MM.1S (cell line): ENCODE results near the gene LARP1B.

ENCODE experiments used
- DNase-seq: peaks from one replicate; pipeline ENCODE4 v3.0.0-alpha.2; 2015
- H2AFZ ChIP-seq: fragments of 300-600 bp; sonication (generic); 2 replicates; pipeline ENCODE4 v1.6.0; 2016; ENCODE audit warnings: antibody characterized with exemption, low read length
- H3F3A ChIP-seq: fragments of 300-600 bp; sonication (generic); 2 replicates; pipeline ENCODE4 v1.6.1; 2016; ENCODE audit warnings: mild to moderate bottlenecking, antibody characterized with exemption, low read length, moderate library complexity, mixed read lengths; ENCODE audit not compliant: insufficient read depth
- H3K27ac ChIP-seq: fragments of 300-600 bp; sonication (generic); 2 replicates; pipeline ENCODE4 v1.5.1; 2016; ENCODE audit warnings: mild to moderate bottlenecking, low read length
- H3K27me3 ChIP-seq: fragments of 300-600 bp; sonication (generic); replicated peaks from 2 replicates; pipeline ENCODE4 v1.6.0; 2016; ENCODE audit warnings: low read length; ENCODE audit not compliant: insufficient read depth
- H3K36me3 ChIP-seq: fragments of 300-600 bp; sonication (generic); replicated peaks from 2 replicates; pipeline ENCODE4 v1.6.1; 2016; ENCODE audit warnings: mild to moderate bottlenecking, low read length, mixed read lengths; ENCODE audit not compliant: insufficient read depth
- H3K4me1 ChIP-seq: fragments of 300-600 bp; sonication (generic); 2 replicates; pipeline ENCODE4 v1.6.1; 2016; ENCODE audit warnings: low read length, mixed read lengths
- H3K4me2 ChIP-seq: fragments of 300-600 bp; sonication (generic); 2 replicates; pipeline ENCODE4 v1.6.0; 2016; ENCODE audit warnings: low read depth, low read length
- H3K4me3 ChIP-seq: fragments of 300-600 bp; sonication (generic); 2 replicates; pipeline ENCODE4 v1.5.1; 2016; ENCODE audit warnings: low read length, mixed read lengths
- H3K79me2 ChIP-seq: fragments of 300-600 bp; sonication (generic); 2 replicates; pipeline ENCODE4 v1.6.1; 2016; ENCODE audit warnings: mixed run types, low read length, mixed read lengths
- H3K9ac ChIP-seq: fragments of 300-600 bp; sonication (generic); 2 replicates; pipeline ENCODE4 v1.6.1; 2016; ENCODE audit warnings: low read length, mixed read lengths
- H3K9me2 ChIP-seq: fragments of 300-600 bp; sonication (generic); replicated peaks from 2 replicates; pipeline ENCODE4 v1.6.1; 2016; ENCODE audit warnings: mild to moderate bottlenecking, low read length, mixed read lengths; ENCODE audit not compliant: insufficient read depth
- H3K9me3 ChIP-seq: fragments of 300-600 bp; sonication (generic); replicated peaks from 2 replicates; pipeline ENCODE4 v1.6.1; 2016; ENCODE audit warnings: mild to moderate bottlenecking, low read length, mixed read lengths; ENCODE audit not compliant: insufficient read depth
- H4K20me1 ChIP-seq: fragments of 300-600 bp; sonication (generic); 2 replicates; pipeline ENCODE4 v1.6.1; 2016; ENCODE audit warnings: mild to moderate bottlenecking, low read length, moderate library complexity, mixed read lengths; ENCODE audit not compliant: insufficient read depth
- EZH2 ChIP-seq: fragments of 300-600 bp; sonication (generic); optimal IDR thresholded peaks from 2 replicates; pipeline ENCODE3; 2017; ENCODE audit warnings: low read depth, mild to moderate bottlenecking, antibody characterized with exemption, low read length, mixed read lengths
- EZH2phosphoT487 ChIP-seq: fragments of 300-600 bp; sonication (generic); IDR thresholded peaks from 2 replicates; pipeline ENCODE4 v1.6.1; 2018; ENCODE audit warnings: antibody characterized with exemption, low read length
- TF ChIP-seq, protein P1 (sequence below): fragments of 300-600 bp; sonication (generic); IDR thresholded peaks from 2 replicates; pipeline ENCODE4 v1.5.1; 2016; ENCODE audit warnings: antibody characterized with exemption, low read length, mixed read lengths

LARP1B gene

DNA sequence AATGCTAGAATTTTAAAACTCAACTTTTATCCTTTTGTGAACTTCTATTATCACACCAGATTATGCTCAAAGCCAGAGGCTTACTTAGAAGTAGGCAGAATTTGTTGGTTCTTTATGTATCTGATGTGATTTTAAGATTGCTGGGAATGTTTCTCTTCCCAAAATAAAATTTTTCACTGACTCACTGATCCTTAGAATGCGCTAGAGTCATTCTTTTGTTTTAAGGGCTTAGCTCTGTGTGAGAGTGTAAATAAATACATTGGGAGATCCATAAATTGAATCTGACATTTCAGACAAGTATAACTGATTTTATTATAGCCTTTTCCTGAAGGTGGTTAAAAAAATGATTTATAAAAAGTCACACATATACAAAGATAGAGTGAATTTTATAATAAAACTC lies 101.3 kb downstream of the LARP1B start:
- TF ChIP-seq EZH2 = no peak
- TF ChIP-seq, protein P1, sequence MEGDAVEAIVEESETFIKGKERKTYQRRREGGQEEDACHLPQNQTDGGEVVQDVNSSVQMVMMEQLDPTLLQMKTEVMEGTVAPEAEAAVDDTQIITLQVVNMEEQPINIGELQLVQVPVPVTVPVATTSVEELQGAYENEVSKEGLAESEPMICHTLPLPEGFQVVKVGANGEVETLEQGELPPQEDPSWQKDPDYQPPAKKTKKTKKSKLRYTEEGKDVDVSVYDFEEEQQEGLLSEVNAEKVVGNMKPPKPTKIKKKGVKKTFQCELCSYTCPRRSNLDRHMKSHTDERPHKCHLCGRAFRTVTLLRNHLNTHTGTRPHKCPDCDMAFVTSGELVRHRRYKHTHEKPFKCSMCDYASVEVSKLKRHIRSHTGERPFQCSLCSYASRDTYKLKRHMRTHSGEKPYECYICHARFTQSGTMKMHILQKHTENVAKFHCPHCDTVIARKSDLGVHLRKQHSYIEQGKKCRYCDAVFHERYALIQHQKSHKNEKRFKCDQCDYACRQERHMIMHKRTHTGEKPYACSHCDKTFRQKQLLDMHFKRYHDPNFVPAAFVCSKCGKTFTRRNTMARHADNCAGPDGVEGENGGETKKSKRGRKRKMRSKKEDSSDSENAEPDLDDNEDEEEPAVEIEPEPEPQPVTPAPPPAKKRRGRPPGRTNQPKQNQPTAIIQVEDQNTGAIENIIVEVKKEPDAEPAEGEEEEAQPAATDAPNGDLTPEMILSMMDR = no peak
- TF ChIP-seq EZH2phosphoT487 = no peak
- no peak overlapping the region for H3K27ac ChIP-seq
- no peak overlapping the region for H3K4me3 ChIP-seq
- no peaks in the 10 kb centered on the region for H3K4me1 ChIP-seq
- H3F3A ChIP-seq = no peaks in the 10 kb centered on the region
- no peaks in the 10 kb centered on the region for H3K27me3 ChIP-seq
- no peak overlapping the region for H3K4me2 ChIP-seq
- DNase-seq = no peak
- no peaks in the 10 kb centered on the region for H4K20me1 ChIP-seq
- H3K79me2 ChIP-seq = no peaks in the 10 kb centered on the region
- no peak overlapping the region for H2AFZ ChIP-seq
- no peaks in the 10 kb centered on the region for H3K9me2 ChIP-seq
- no peaks in the 10 kb centered on the region for H3K9me3 ChIP-seq
- H3K36me3 ChIP-seq = no peaks in the 10 kb centered on the region; the same call in 1 of the 2 replicates
- no peak overlapping the region for H3K9ac ChIP-seq

DNA sequence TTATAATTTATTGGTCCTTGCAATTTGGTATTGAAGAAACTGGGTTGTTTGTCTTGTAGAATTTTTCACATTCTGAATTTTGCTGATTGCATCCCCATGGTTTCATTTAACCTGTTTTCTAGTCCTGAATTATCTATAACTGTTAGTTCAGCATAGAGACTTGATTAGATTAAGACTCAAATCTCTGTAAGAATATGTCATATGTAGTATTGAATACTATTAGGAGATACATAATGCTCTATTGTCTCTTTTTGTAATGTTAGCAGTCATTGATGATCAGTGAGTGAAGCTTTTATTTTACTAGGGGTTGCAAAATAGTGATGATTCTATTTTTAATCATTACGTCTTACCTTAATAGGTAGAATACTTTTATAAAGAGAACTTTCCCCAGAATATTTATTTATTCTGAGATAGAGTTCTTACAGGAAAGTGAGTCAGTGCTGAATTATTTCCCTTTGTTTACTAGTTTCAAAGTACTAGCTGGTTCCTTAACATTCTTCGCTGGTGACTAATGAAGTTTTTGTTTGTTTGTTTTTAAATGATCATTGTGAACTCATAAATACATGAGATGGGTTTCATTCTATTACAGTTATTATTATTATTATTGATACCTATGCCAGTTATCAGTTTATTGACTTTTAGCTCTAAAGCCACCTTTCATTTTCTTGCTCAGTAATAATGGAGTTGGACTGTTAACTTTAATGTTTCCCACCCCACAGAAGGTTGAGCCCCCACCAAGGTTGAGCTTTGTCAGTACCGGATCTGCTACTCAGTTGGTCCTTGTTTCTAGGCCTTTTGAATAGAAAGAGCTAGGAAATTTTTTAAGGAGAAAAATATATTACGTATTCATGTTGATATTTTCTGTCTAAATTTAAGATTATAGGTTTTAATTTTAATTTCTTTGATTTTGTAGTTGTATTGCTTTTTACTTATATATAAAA lies 102.3 kb downstream of the LARP1B start:
- no peaks in the 10 kb centered on the region for H4K20me1 ChIP-seq
- no peak for DNase-seq
- no peak overlapping the region for H3K27ac ChIP-seq
- no peaks in the 10 kb centered on the region for H3K9me2 ChIP-seq
- H3F3A ChIP-seq = no peaks in the 10 kb centered on the region
- H3K4me1 ChIP-seq = no peaks in the 10 kb centered on the region
- no peak overlapping the region for H3K4me2 ChIP-seq
- no peak overlapping the region for H3K4me3 ChIP-seq
- H2AFZ ChIP-seq = no peak overlapping the region
- no peaks in the 10 kb centered on the region for H3K27me3 ChIP-seq
- TF ChIP-seq EZH2 = no peak
- no peak for TF ChIP-seq EZH2phosphoT487
- TF ChIP-seq, protein P1 = no peak
- no peaks in the 10 kb centered on the region for H3K36me3 ChIP-seq
- H3K9ac ChIP-seq = no peak overlapping the region
- no peaks in the 10 kb centered on the region for H3K9me3 ChIP-seq
- no peaks in the 10 kb centered on the region for H3K79me2 ChIP-seq

DNA sequence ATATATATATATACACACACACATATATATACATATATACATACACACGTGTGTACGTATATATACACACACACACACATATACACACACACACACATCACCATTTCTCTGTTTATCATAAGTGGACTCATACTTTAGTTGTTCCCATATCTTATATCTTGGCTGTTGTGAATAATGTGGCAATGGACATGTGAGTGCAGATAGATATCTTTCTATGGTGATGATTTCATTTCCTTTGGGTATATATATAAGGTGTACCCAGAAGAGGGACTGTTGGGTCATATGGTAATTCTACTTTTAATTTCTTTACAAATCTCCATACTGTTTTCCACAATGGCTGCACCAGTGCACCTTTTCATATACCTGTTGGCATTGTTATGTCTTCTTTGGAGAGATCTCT lies 105.9 kb downstream of the LARP1B start:
- no peak for DNase-seq
- Histone ChIP-seq H3K9me3 (no peaks in the 10 kb centered on the region), H4K20me1 (no peaks in the 10 kb centered on the region), H3K4me2 (no peak overlapping the region), H3K27ac (no peak overlapping the region), H3K4me3 (no peak overlapping the region), H3K9me2 (no peaks in the 10 kb centered on the region), H3K9ac (no peak overlapping the region), H3K4me1 (no peaks in the 10 kb centered on the region), H3F3A (no peaks in the 10 kb centered on the region), H3K79me2 (no peaks in the 10 kb centered on the region), H2AFZ (no peak overlapping the region), H3K36me3 (no peaks in the 10 kb centered on the region), H3K27me3 (no peaks in the 10 kb centered on the region)
- TF ChIP-seq, protein P1 = no peak
- TF ChIP-seq EZH2phosphoT487 (no peak), EZH2 (no peak)
